Thyroid gland (tissue), 4 donors: ENCODE results near the gene ST8SIA4. TPM values are rescaled to one million over a fixed set of nuclear protein-coding genes. Genes with fewer than 3 reads are reported as not detected.
"Not testable (repeated sequence)": the region's sequence is repeated elsewhere in the genome, so short reads cannot be mapped to it uniquely, and the experiment has no call there.

Experiments
- DNase-seq, 2 donors: peaks; one replicate each; pipeline ENCODE4 v3.0.0-alpha.2; 2019
- H3K27ac ChIP-seq, 3 donors: fragments of 200-600 bp; sonication (generic); 1 replicate in 2 of 3; 2 replicates in 1 of 3; pipeline ENCODE4 v1.5.1; 2016 to 2019; ENCODE audit warnings: mild to moderate bottlenecking in 1 of 3, moderate library complexity in 1 of 3
- H3K27me3 ChIP-seq: fragments of 200-600 bp; sonication (generic); one replicate; pipeline ENCODE4 v1.5.1; 2019
- H3K36me3 ChIP-seq, 2 donors: fragments of 200-600 bp; sonication (generic); one replicate each; pipeline ENCODE4 v1.5.1; 2016 to 2019
- H3K4me1 ChIP-seq, 2 donors: fragments of 200-600 bp; sonication (generic); one replicate each; pipeline ENCODE4 v1.5.1; 2017 to 2019
- H3K4me3 ChIP-seq, 3 donors: fragments of 200-600 bp; sonication (generic); replicated peaks in 1 of 3; 1 replicate in 2 of 3; 2 replicates in 1 of 3; pipeline ENCODE4 v1.5.1; 2016; ENCODE audit warnings: mild to moderate bottlenecking in 1 of 3
- H3K9me3 ChIP-seq: fragments of 200-600 bp; sonication (generic); one replicate; pipeline ENCODE4 v1.5.1; 2017
- POLR2A ChIP-seq, 2 donors: fragments of 450-650 bp; IDR thresholded peaks; one replicate each; pipeline ENCODE4 v1.6.1; 2017; ENCODE audit warnings: antibody characterized with exemption in 2 of 2, mild to moderate bottlenecking in 2 of 2, moderate library complexity in 1 of 2
- WGBS, 2 donors: methylation state at CpG; one replicate each; pipeline ENCODE4 v1.1.5; 2017; 5-methylcytosine and 5-hydroxymethylcytosine counted together
- intact Hi-C: fragments of 100-400 bp; cut with DNase I; formaldehyde crosslinking; loops from one replicate; pipeline ENCODE4 v1.15.1; 2023
- total RNA-seq, 4 donors: library from RNA; depleted of rRNA; stranded (reverse); fragments of >200 nt; gene quantifications; one replicate each; pipeline ENCODE4 v1.2.3, GENCODE V29; 2016
- TF ChIP-seq, protein P1 (sequence below), 6 experiments: fragments of 200-600 bp in 3 of 6; fragments of 450-650 bp in 3 of 6; sonication (generic) in 3 of 6; IDR thresholded peaks; one replicate each; pipeline ENCODE4 v1.5.1; 2016 to 2019; ENCODE audit warnings: antibody characterized with exemption in 6 of 6, mild to moderate bottlenecking in 2 of 6, inconsistent platforms in 1 of 6, moderate library complexity in 1 of 6

ST8SIA4 gene
- total RNA-seq, 4 donors from 2014 or later = 3.4 to 7.0 (median 4.4) TPM

DNA sequence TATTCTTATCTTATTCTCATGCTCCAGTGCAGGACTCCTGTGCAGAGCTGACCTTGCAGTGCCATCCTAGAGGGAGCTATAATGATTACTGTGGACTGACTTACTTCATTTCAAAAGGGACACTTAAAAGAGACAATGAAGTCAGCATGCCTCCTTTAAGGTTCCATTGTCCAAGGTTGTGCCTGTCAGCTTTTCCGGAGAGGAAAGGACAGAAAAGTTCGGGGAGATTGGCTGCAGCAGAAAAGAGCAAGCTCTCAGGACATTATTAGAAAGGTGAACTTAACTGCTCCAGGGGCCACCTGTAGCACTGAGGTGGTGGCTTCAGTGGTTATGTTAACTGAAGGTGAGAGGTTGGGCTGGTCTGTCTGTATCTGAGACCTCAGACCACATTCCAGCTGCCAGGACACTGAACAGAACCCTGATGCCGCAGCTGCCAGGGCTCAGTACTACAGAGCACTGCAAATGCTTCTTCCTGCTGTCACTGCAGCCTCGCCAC is 112.9 kb downstream of the ST8SIA4 start:
- H3K27me3 ChIP-seq = no peaks in the 10 kb centered on the region
- intact Hi-C loops = no loop called here
- WGBS, 2 donors = 58 to 62% methylated on average over 4 of the region's 4 CpGs
- no peaks in the 10 kb centered on the region for H3K36me3 ChIP-seq
- H3K27ac ChIP-seq = no peak overlapping the region
- no peaks in the 10 kb centered on the region for H3K9me3 ChIP-seq
- no peak overlapping the region for H3K4me3 ChIP-seq
- no peaks in the 10 kb centered on the region for H3K4me1 ChIP-seq
- no peak for DNase-seq
- TF ChIP-seq POLR2A (IDR thresholded peaks at IDR 0.05) = no peak
- TF ChIP-seq, protein P1, sequence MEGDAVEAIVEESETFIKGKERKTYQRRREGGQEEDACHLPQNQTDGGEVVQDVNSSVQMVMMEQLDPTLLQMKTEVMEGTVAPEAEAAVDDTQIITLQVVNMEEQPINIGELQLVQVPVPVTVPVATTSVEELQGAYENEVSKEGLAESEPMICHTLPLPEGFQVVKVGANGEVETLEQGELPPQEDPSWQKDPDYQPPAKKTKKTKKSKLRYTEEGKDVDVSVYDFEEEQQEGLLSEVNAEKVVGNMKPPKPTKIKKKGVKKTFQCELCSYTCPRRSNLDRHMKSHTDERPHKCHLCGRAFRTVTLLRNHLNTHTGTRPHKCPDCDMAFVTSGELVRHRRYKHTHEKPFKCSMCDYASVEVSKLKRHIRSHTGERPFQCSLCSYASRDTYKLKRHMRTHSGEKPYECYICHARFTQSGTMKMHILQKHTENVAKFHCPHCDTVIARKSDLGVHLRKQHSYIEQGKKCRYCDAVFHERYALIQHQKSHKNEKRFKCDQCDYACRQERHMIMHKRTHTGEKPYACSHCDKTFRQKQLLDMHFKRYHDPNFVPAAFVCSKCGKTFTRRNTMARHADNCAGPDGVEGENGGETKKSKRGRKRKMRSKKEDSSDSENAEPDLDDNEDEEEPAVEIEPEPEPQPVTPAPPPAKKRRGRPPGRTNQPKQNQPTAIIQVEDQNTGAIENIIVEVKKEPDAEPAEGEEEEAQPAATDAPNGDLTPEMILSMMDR (IDR thresholded peaks at IDR 0.05) = no peak

GRCh38 chr5:100789694-100790093 is 113.4 kb downstream of the ST8SIA4 start:
- 83 to 86% methylated on average over 5 of the region's 5 CpGs for WGBS, 2 donors
- H3K9me3 ChIP-seq = no peaks in the 10 kb centered on the region
- H3K4me1 ChIP-seq = no peaks in the 10 kb centered on the region
- no peak overlapping the region for H3K4me3 ChIP-seq
- H3K27ac ChIP-seq = no peak overlapping the region
- no peaks in the 10 kb centered on the region for H3K27me3 ChIP-seq
- TF ChIP-seq, protein P1 (IDR thresholded peaks at IDR 0.05) = no peak
- TF ChIP-seq POLR2A (IDR thresholded peaks at IDR 0.05) = no peak
- intact Hi-C loops = no loop called here
- H3K36me3 ChIP-seq = no peaks in the 10 kb centered on the region
- DNase-seq = no peak

GRCh38 chr5:100788417-100788816 is 114.7 kb downstream of the ST8SIA4 start:
- H3K4me3 ChIP-seq = no peak overlapping the region
- intact Hi-C loops = no loop called here
- 88 to 94% methylated on average over 2 of the region's 2 CpGs for WGBS, 2 donors
- no peaks in the 10 kb centered on the region for H3K9me3 ChIP-seq
- H3K27ac ChIP-seq = no peak overlapping the region
- DNase-seq = no peak
- H3K27me3 ChIP-seq = no peaks in the 10 kb centered on the region
- TF ChIP-seq, protein P1 (IDR thresholded peaks at IDR 0.05) = no peak
- TF ChIP-seq POLR2A (IDR thresholded peaks at IDR 0.05) = no peak
- no peaks in the 10 kb centered on the region for H3K4me1 ChIP-seq
- no peaks in the 10 kb centered on the region for H3K36me3 ChIP-seq

DNA sequence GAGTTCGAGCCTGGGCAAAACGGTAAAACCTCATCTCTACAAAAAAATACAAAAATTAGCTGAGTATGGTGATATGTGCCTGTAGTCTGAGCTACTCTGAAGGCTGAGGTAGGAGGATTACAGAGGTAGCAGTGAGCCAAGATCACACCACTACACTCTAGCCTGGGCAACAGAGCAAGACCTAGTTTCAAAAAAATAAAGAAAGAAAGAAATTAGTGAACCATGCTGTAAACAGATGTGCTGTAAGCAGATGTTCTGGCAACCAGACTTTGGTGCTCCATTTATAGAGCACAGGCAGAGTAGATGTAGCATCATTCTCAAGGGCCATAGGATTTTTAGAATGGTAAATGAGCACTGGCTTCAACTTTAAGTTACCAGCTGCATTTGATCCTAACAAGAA is 115.4 kb downstream of the ST8SIA4 start:
- Histone ChIP-seq H3K9me3 (no peaks in the 10 kb centered on the region), H3K4me3 (no peak overlapping the region), H3K27me3 (no peaks in the 10 kb centered on the region), H3K36me3 (no peaks in the 10 kb centered on the region), H3K4me1 (no peaks in the 10 kb centered on the region), H3K27ac (no peak overlapping the region)
- TF ChIP-seq, protein P1 (IDR thresholded peaks at IDR 0.05) = no peak
- no peak for TF ChIP-seq POLR2A (IDR thresholded peaks at IDR 0.05)
- WGBS, 2 donors = 92 to 93% methylated on average over 2 of the region's 2 CpGs
- no peak for DNase-seq
- intact Hi-C loops = no loop called here

DNA sequence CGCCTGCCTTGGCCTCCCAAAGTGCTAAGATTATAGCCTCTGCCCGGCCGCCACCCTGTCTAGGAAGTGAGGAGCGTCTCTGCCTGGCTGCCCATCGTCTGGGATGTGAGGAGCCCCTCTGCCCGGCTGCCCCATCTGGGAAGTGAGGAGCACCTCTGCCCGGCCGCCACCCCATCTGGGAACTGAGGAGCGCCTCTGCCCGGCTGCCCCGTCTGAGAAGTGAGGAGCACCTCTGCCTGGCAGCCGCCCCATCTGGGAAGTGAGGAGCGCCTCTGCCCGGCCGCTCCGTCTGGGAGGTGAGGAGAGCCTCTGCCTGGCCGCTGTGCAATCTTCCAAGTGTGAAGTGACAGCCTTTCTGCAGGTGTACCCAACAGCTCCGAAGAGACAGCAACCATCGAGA is 117.5 kb downstream of the ST8SIA4 start:
- H3K36me3 ChIP-seq, H3K27ac ChIP-seq, DNase-seq, H3K4me3 ChIP-seq, H3K9me3 ChIP-seq, intact Hi-C loops, H3K4me1 ChIP-seq, H3K27me3 ChIP-seq: not testable (repeated sequence)
- WGBS, 2 donors = 97% methylated on average over 10 to 17 of the region's 19 CpGs

- TF ChIP-seq, protein P1 (IDR thresholded peaks at IDR 0.05) = no peak
- no peaks in the 10 kb centered on the region for H3K27me3 ChIP-seq
- DNase-seq = no peak
- WGBS, 2 donors = 79 to 80% methylated on average over 4 of the region's 4 CpGs
- no peak overlapping the region for H3K4me3 ChIP-seq
- no peaks in the 10 kb centered on the region for H3K9me3 ChIP-seq
- no peaks in the 10 kb centered on the region for H3K36me3 ChIP-seq
- H3K27ac ChIP-seq = no peak overlapping the region
- intact Hi-C loops = no loop called here
- no peaks in the 10 kb centered on the region for H3K4me1 ChIP-seq
These were observed 122.7 kb downstream of the ST8SIA4 start for GRCh38 chr5:100780376-100780870.
